CD4-positive, alpha-beta T cell treated with Interleukin-1 beta for 1 hour (primary cell): Measurements from ENCODE around the gene IMPDH1.

Source experiments
- DNase-seq, 2 donors: peaks; one replicate each; pipeline ENCODE4 v3.0.0-alpha.2; 2020 to 2022

IMPDH1 gene

DNA sequence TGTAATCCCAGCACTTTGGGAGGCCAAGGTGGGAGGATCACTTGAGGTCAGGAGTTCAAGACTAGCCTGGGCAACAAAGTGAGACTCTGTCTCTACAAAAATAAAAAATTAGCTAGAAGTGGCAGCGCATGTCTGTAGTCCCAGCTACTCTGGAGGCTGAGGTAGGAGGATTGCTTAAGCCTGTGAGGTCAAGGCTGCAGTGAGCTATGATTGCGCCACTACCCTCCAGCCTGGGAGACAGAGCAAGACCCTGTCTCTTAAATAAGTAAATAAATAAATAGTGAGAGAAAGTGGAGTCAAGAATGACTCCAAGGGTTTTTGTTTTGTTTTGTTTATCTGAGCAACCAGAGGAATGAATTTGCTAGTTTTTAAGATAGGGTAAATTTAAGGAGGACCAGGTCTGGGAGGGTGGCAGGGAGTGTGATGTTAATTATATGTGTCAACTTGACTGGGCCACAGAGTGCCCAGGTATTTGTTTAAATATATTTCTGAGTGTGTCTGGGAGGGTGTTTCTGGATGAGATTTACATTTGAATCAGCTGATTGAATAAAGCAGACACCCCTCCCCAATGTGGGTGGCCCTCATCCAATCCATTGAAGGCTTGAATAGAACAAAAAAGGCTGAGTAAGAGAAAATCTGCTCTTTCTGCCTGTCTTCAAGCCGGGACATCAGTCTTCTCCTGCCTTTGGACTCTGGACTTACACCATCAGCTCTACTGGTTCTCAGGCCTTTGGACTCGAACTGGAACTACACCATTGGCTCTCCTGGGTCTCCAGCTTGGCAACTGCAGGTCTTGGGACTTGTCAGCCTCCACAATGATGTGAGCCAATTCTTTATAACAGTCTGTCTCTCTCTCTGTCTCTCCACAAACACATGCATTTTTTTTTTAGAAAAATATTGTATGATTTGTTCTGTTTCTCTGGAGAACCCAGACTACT lies 23.5 kb downstream of the IMPDH1 start:
- no peak for DNase-seq

DNA sequence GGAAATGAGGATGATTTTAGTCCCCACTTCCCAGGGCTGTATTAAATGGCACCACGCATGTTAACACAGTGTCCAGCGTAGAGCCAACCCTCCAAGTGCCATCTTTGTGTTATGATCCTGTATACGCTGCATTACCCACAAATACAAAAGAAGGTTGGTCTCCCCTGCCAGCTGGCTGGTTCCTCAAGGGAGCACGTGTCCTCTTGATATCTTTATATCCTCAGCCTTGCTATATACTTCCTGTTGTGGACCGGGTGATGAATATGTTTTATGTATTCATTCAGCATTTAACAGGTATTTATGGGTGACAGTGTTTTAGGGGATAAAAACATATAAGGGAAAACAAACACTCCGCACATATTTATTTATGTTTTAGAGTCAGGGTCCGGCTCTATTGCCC lies 25.1 kb downstream of the IMPDH1 start:
- DNase-seq, result no peak

DNA sequence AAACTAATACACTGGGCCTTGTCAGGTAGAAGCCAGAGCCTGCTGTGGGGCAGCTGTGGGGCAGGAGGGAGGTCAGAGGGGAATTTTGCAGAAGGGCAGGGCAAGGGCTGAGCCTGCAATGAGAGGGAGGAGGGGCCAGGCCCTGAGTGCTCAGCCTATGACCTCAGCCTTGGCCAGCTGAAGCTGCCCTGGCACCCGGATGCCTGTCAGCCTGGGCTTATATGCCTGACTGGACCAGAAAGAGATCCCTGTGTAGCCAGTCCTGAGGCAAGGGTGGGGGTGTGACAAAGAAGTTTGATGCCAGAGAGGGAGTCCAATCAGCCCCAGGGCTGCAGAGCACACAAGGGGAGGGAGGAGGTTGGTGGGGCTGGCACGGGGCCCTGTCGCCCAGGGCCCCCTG lies 26.0 kb downstream of the IMPDH1 start:
- DNase-seq, result no peak

DNA sequence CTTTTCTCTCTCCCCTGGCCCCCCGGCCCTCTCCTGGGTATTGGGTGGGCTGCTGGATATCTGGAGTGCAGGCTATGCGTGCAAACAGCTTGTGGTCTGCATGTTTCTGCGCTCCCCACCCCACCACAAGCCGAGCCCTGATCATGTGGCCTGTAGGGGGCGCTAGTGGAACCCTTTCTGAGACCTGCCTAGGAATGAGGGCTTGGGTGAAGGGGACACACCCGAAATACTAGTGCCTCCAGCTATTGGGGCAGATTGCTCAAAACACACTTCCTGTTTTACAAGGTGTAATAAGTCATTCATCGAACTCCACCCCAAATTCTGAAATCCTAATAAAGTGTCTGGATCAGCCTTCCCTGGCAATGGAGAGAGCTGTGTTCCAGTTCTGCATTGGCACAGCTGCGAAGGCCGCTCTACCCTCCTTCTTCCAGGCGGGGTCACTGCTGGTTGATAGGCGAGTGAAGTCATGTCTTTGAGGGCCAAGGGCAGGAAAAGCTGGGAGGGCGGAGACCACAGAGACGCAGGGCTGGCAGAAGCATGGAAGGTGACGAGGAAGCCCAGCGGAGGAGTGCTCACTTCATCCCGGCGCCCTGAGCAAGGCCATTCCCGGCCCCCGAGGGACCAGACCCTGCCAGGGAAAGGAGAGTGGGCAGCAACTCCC lies 28.5 kb downstream of the IMPDH1 start:
- DNase-seq, result peak in 1 of 2 donors; percentile 27

DNA sequence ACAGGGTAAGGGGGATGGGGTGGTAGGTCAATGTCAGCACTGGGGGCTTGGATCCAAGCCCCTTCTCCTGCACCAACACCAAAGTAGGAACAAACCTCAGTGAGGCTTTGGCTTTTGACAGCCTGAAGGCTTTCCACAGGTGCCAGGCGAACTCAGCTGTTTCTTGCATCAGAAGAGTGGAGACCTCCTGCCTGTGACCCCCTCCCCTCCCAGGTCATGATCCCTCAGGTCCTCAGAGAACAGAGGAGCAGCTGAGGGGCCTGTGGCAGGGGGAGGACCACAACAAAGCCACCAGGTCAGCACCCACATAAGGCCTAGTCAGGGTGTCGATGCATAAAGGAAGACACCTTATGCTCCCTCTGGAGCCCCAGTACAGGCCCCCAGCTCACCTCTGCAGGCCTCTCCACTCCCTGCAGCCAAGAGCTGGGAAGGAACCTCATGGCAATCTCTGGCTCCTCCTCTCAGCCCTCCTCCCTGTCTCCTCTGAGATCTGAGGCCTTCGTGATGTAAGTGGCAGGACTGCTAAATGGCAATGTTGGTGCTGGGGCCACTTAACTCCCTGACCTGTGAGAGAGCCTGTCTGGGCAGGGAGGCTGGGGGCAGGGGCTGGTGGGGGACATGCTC lies 29.2 kb downstream of the IMPDH1 start:
- DNase-seq, result no peak

DNA sequence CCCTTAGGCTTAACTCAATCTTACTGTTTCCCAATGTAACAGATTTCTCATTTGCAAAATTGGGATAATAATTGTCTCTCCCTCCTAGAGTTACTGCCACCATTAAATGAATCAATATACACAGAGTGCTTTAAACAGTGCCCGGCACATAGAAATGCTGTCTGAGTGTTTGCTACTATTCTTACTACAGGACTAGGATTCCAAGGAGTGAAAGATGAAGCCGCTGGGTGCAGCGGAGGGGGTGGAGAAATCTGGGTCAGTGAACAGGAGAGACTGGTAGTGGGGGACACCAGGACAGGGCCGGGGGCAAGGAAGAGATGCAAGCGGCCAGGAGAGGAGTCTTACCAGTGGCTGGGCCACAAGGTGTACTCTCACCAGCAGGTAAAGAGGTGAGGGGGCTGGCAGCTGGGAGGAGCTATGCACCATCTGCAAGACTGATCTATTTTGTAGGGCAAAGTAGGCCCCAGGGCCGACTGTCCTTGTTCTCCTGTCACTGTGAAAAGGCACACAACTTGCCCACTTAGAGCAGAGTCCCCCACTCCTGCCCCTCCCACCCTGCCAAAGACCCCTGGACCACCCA lies 29.8 kb downstream of the IMPDH1 start:
- no peak for DNase-seq

DNA sequence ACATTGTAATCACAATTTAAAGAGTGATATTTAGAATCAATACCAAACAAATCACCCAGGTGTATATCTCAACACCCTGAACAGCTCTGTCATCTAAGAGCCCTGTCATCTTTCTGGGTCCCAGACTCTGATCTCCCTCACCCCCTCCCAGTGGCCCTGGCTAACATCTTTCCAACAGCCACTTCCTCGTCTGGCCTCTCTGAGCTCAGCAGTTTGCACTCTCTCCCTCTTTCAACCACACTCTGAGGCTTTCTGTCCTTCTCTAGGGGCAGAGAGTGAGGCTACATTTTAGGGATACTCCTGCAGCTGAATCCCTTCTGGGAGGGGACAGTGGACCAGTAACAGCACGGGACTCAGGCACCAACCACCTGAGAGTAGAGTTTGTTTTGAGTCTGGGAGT lies 31.1 kb downstream of the IMPDH1 start:
- DNase-seq, result no peak

DNA sequence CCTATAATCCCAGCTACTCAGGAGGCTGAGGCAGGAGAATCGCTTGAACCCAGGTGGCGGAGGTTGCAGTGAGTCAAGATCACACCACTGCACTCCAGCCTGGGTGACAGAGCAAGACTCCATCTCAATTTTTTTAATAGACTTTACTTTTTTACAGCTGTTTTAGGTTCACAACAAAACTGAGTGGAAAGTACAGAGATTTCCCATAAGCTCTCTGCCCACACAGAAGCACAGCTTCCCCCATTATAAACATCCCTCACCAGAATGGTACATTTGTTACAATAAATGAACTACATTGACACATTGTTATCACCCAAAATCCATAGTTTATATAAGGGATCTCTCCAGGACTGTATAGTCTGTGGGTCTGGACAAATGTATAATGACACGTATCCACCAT lies 33.7 kb downstream of the IMPDH1 start:
- DNase-seq, result no peak

DNA sequence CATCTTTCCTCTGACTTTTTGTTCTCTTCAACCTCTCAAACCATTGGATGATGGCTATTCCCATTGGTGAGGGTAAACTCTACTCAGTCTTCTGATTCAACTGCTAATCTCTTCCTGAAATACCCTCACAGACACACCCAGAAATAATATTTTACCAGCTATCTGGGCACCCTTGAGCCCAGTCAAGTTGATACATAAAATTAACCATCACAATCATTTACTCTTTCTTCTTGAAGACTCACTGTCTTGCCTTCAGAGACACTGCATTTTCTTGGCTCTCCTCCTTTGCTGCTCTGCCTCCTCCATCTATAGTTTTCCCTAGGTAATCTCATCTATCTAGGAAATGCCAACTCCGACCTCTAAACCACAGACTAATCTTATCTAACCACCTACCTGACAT lies 35.7 kb downstream of the IMPDH1 start:
- DNase-seq, result no peak

DNA sequence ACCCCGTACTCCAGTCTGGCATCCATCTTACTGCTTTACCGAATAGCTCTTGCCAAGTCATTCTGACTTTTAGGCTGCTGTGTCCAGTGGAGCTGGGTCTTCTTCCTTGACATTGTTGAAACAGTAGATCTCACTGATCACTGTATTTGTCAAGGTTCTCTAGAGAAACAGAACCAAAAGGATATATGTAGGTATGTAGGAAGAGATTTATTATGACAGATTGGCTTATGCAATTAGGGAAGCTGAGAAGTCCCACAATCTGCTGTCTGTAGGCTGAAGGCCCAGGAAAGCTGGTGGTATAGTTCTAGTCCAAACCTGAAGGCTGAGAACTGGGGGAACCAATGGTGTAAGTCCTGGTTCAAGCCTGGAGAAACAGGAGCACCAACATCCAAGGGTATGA lies 36.2 kb downstream of the IMPDH1 start:
- DNase-seq, result no peak

DNA sequence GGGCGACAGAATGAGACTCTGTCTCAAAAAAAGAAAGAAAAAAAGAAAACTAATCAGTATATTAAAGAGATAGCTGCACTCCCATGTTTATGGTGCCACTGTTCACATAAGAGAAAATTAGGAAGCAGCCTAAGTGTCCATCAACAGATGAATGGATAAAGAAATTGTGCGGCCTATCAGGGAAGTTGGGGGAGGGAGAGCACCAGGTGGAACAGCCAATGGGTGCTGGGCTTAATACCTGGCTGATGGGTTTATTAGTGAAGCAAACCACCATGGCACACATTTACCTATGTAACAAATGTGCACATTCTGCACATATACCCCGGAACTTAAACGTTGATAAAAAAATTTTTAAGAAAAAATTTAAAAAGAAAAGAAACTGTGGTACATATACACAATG lies 39.3 kb downstream of the IMPDH1 start:
- DNase-seq, result no peak

DNA sequence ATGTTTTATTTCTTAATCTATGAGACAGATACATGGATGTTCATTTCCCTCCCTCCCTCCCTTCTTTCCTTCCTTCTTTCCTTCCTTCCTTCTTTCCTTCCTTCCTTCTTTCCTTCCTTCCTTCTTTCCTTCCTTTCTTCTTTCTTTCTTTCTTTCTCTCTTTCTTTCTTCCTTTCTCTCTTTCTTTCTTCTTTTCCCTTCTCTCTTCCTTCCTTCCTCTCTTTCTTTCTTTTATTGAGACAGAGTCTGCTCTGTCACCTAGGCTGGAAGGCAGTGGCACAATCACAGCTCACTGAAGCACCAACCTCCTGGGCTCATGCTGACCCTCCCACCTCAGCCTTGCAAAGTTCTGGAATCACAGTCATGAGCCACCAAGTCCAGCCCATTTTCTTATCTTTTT lies 42.8 kb downstream of the IMPDH1 start:
- DNase-seq, result no peak

DNA sequence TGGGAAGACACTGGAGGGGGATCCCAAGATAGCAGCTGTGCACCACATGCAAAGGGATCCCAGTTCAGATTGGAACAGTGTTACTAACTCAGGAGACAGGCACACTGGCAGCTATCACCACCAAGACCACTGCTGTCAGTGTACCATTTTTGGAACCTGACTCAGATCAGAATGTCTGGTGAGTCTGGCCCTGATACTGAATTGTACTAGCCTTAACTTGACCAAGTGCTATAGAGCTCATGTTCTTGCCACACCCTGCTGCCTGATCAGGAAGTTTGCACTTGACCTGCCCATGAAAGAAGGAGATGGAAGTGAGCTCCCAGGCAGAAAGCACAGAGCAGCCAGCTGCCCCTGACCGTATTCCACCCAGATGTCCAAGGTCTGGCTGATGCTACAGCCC lies 43.5 kb downstream of the IMPDH1 start:
- no peak for DNase-seq

DNA sequence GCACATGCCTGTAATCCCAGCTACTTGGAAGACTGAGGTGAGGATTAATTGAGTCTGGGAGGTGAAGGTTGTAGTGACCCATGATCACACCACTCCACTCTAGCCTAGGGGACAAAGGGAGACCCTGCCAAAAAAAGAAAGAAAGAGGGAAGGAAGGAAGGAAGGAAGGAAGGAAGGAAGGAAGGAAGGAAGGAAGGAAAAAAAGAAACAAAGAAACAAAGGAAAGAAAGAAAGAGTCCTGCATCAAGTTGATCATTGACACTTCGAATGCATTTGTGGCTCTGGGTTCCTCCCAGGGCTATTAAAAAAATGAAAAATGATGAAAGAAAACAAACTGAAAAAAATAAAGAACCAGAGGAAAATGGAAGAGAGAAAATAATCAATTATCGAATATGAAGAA lies 44.4 kb downstream of the IMPDH1 start:
- DNase-seq, result no peak

DNA sequence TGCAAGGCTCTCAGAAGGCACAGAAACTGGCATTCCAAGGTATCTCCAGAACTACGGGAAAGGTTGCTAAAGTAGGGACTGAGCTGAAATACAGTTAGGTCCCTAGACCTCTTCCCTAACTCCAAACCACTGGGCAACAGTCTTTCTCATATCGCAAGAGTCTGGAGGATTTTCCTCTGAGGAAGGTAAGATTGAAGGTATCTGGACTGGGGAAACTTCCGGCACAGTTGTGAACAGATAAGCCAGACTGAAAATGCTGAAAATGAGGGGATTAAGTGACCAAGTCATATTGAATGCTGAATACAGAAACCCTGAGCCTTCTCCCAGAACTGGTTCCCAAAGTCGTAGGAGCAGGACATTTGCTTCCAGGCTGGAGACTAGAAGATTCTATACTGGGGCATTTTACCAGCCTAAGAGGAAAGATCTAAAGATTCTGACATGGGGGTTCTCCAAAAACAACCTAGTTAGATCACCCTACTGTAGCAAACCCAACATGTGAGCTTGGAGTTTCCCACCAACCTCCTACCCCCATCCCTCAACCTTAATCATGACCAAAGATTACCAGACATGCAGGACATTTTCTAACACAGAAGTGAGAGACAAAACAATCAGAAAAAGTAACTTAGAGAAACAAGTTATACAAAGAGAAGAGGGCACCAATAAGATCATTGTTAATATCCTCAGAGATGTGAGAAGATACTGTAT lies 45.5 kb downstream of the IMPDH1 start:
- DNase-seq, result no peak

DNA sequence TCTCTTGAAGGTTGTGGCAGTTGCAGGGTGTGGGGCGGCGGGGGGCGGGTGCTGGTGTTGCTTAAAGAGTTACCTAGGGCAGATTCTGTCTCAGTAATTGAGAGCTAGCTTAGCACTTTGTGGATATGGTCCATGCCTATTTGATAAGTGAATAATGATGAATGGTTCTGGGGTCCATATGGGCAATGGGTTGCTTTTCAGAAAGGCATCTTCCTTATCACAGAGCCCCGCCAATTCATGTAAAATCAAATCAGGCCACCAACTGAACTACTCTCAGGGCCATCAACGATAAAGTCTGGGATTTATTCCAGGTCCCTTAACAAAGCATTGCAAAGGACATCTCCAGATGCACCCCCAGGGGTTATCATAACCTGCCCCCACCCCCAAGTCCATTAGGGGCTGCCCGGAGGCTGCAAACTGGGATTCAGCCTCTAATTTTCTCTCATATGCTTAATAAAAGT lies 46.5 kb downstream of the IMPDH1 start:
- DNase-seq, result no peak

DNA sequence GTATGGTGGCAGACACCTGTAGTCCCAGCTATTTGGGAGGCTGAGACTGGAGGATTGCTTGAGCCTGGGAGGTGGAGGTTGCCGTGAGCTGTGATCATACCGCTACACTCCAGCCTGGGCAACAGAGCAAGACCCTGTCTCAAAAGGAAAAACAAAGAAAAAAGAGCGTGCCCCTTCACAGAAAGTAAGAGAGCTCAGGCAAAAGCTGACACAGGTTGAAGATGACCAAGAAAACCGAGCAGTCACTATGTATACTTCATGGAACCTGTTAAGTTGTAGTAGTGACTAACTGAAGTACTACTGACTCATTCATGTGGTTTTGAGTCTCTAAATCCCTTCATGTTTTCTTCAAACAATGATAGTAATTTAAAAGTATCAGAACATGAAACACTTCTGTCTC lies 47.1 kb downstream of the IMPDH1 start:
- no peak for DNase-seq

DNA sequence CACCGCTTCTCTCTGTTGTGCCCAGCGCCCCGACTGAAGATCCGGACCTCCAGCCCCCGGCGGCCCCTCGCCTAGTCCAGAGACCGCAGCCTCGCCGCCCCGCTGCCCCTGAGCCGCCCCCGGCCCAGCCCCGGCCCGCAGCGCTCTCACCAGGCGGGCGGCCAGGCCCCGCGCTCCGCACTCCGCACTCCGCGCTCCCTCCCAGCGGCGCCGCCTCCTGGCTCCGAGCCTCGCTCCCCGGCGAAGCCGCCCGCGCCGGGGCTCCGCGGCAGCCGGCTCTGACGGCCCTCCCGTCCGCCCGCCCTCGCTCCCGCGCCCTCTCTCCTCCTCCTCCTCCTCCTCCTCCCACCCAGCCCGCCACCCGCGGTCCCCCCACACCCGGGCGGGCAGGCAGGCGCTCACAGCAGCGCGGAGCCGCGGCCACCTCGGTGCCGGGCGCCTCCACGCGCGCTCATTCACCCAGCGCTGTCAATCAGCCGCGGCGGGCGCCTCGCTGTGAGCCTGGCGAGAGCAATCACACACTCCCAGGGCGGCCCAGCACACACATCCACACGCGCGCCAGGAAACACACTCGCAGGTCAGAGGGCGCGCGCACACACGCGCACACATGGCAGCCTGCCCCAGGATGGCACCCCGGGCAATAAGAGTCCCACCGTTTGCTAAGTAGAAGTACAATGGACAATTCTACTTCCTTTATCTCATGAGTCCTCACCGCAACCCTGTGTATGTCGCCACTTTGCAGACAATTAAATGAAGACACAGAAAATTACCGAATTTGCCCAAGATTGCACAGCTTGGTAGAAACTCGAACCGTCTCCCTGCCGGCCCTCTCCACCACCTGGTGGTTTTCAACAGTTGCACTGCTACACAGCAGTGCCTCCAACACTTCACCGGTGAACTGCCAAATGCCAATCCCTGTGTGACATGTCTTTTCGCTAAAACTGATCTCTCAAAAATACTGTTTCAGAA lies 48.1 kb downstream of the IMPDH1 start, which contains the start of gene PRRT4:
TSS of gene PRRT4 (minus strand) at position 280 of the 969 bp plus-strand sequence.
- DNase-seq, result peak; percentile 45 to 56

DNA sequence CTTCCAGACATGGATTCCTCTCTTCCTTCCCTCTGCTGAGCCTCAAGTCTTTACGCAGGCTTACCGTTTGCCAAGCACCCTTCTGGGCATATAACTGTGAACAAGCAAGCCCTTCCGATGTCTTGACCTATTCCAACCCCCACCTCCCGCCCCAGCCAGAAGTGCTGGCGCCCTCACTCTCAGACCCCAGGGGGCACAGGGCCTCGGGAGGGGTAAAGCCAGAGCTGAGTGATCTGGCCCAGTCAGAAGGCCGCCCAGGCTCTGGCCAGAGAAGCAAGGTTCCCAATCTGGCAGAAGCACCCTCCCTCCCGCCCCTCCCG lies 49.5 kb downstream of the IMPDH1 start:
- DNase-seq, result no peak

DNA sequence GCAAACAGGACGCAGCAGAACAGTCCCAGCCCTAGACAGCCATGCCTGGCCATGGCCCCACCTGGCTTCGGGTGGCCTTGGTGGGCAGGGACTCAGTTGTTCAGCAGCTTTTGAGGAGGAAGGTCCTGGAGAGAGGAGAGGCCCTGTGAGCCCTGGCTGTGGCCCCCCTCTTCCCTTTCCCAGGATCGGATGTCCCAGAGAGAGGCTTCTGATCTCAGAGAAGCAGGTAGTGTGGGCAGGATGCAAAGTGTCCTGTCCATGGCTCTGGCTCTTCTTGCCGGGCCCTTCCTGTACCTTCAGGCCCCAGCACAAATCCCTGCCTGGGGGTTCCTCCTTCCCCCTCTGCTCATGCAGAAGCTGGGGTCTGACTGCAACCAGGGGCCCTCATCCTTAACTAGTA lies 49.8 kb downstream of the IMPDH1 start:
- DNase-seq, result no peak

DNA sequence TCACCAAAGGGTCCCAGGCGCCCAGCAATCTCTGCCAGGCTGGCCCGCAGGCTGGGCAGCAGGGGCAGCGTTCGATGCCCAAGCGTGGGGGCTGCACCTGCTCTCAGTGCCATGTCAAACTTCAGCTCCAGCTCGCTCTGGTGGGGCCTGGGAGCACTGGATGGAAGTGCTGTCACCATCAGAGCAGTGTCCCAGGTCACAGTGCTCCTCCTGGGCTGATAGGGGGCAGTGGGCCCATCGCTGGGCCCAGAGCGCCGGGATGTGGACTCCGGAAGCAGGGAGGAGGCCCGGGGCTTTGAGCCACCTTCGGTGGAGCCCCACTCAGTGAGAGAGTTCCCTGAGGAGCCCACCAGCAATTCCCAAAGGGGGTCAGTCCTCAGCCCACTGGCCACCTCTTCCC lies 50.4 kb downstream of the IMPDH1 start:
- DNase-seq, result no peak

DNA sequence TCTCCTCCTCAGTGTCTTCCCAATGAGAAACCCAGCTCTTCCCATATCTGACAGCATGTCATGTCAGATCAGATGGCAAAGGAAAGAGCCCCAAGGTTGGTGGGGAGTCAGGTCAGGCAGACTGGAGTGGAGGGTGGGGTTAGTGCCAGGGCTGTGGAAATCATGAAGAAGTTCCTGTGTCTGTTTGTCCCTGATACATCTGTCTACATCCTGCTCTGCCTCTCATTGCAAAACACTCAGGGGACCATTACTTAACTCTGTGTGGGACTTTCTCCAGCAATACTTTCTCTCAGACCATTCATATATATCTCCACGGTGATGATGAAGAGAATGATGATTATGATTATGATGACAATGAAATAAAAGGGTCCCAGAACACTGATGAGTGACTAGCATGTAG lies 51.5 kb downstream of the IMPDH1 start:
- DNase-seq, result no peak
